DMS 273 treated with DMSO at 0.1 percent for 48 hours (cell line): ENCODE measurements around the gene GALNT5.
"Not testable (repeated sequence)": the region's sequence is repeated elsewhere in the genome, so short reads cannot be mapped to it uniquely, and the experiment has no call there.

Experiments used
- DNase-seq: peaks from one replicate; lab custom pipeline; 2025; lab: John Stamatoyannopoulos, UW

Gene GALNT5

GRCh38 chr2:157326698-157327097 lies 69.2 kb downstream of the GALNT5 start:
- DNase-seq, result no peak

GRCh38 chr2:157327200-157327599 lies 69.7 kb downstream of the GALNT5 start:
- DNase-seq, result no peak

DNA sequence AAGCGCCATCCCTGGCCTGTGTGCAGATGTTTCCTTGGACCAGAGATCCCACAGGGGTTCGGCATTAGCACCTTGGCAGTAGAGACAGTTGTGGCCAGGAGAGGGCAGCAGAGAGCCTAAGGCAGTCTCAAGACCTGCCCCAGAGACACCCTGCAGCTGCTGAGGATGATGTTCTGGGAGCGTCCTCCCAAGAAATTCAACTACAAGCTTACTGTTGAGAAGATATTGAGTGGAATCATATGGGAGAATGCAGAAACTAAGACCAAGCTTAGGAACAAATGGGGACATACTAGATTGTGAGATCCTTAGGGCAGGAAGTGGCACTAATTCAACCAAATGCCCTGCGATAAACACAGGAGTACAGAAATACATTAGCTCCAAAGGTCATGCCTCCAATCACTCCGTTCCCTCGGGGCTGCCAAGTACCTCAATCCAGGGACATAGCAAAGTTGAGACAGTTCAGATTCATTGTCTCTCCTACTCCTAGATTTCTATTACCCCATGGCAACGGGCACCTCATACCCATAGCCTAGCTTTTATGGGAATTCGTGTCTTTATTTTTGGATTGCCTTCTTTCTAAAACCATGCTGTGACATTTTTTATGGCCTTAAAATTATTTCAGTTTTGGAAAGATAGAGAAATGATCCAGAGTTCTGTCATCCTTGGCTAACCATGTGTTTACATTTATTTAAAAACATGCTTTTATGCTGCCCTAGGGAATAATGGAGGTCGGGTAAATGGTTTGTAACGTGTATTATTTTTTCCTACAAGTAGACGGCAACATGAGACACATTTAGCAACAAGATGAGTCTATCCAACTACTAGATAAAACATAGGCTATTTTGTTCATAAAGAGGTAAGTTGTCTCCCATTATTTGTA lies 70.4 kb downstream of the GALNT5 start:
- DNase-seq, result peak; percentile 44

DNA sequence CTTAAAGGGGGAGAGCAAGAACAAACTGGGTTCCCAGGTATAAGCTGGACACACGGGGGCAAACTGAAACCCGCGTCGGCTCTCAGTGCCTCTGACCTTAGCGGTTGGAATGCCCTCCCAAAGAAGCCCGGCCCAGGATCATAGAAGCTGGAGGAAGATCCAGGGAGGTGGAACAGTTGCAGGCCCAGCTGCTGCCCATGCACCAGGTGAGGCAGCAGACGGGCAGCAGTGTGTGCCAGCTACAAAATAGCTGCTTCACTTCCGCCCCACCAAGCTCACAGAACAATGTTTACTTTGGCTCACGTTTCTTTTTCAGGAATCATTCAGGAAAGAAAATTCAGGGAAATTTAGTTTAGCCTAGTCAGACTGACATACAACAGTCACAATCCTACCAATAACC lies 72.0 kb downstream of the GALNT5 start:
- peak; percentile 67 for DNase-seq

GRCh38 chr2:157333304-157334047 lies 76.0 kb downstream of the GALNT5 start:
- DNase-seq, result no peak

DNA sequence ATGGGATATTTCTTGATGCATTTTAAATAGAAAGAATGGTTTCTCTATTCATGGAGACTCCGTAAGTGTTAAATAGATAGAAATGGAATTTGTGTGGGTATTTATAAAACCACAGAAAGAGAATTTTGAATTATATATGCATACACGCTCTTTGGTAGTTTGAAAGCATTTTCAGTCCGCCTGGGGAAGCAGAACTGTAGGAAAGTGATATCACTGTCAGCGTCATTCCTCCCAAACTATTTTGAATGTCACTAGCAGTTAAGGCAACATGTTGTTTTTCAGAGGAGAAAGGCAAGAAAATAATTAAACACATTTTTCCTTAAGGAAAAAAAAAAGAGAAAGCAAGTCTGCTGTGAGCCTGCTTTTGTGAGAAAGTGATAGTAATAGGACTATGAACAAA lies 76.8 kb downstream of the GALNT5 start:
- DNase-seq, result no peak

DNA sequence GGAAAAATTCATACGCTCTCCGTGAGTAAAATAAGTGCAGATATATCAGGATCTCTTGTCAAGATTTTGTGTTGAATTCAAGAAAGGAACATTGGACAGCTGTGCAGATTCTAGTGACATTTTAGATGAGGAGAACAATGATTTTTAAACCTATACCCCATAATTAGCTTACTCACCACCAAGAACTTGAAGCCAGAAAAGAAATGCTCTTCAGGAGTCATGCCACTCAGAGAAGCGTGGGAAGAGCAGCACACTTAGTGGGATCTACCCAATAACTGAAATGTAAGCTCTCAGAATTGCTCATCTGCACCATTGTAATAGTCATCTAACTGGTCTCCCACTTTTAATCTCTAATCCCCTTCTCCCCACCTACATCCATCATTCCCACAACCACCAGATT lies 77.3 kb downstream of the GALNT5 start:
- no peak for DNase-seq

GRCh38 chr2:157336137-157337010 lies 78.9 kb downstream of the GALNT5 start:
- peak; percentile 9 for DNase-seq

DNA sequence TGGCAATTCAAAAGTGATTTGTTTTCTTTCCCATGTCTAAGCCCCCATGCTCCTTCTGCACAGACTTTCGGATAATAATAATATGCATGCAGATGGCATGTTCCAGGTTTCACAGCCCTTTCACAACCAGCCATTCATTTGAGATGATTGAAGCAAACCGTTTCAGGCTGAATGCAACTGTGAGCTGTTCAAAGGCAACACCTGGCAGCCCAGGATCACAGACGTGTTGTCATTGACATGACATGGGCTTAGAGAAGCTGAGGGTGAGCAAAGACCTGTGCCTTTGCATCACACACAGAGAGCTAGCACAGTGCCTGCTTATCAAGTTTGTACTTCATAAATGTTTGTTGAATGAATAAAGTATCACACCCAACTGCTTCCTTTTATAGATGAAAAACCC lies 80.5 kb downstream of the GALNT5 start:
- DNase-seq, result no peak

DNA sequence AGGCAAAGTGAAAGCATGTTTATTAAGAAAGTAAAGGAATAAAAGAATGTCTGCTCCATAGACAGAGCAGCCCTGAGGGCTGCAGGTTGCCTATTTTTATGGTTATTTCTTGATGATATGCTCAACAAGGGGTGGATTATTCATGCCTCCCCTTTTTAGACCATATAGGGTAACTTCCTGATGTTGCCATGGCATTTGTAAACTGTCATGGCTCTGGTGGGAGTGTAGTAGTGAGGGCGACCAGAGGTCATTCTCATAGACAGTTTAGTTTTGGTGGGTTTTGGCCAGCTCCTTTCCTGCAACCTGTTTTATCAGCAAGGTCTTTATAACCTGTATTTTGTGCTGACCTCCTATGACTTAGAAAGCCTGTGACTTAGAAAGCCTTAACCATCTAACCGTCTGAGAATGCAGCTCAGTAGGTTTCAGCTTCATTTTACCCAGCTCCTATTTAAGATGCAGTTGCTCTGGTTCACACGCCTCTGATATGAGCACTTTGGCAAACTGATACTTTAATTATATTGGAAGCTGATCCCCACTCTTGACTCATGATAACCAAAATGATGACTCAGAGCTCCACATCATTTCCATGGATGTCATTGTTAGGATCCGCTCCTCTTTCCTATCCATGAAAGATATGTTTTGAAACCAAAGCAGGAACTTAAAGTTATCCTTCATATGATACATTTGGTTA lies 82.6 kb downstream of the GALNT5 start:
- no peak for DNase-seq

- DNase-seq, result not testable (repeated sequence)
Measured at GRCh38 chr2:157341381-157341780, 83.9 kb downstream of the GALNT5 start.

- DNase-seq, result no peak
Measured at GRCh38 chr2:157345647-157346389, 88.3 kb downstream of the GALNT5 start.

DNA sequence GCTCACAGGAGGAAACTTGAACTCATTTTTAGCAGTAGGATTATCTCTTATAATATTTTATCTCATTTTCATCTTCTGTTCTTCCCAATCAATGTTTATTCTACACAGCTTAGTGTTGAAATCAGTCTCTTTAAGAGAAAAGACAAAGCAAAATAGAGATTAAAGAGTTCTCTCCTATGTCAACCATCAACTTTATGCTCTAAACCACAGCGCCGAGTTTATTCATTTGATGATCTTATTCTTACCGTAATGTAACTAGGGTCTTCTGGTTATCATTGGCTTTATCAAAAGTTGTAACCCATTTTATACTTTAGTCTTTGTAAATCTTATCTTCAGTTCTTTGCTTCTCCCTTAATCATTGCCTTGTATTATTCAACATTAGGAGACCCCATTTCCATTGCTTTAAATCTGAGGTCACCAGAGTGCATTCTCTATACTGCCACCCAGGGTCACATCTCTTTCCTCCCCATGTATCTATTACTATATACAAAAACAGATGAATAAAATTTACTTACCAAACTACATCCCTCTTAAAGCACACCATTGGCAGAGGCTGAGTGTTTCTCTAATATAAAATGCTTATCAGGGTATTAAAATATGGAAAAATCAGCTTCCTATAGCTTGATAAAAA lies 90.9 kb downstream of the GALNT5 start:
- no peak for DNase-seq

GRCh38 chr2:157349949-157350515 lies 92.5 kb downstream of the GALNT5 start:
- no peak for DNase-seq

- no peak for DNase-seq
Measured at GRCh38 chr2:157355618-157356017, 98.1 kb downstream of the GALNT5 start.

GRCh38 chr2:157359628-157360027 lies 102.1 kb downstream of the GALNT5 start:
- DNase-seq, result no peak

DNA sequence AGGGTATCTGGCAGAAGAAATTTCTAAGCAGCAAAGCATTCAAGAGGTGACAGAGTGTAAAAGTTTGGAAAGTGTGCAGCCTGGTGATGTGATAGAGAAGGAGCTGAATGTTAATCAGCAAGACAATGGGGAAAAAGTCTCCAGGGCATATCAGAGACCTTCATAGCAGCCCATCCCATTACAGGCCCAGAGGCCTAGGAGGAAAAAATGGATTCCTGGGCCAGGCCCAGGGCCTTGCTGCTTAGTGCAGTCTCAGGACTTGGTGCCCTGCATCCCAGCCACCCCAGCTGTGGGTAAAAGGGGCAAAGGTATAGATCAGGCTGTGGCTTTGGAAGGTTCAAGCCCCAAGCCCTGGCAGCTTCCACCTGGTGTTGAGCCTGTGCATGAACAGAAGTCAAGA lies 104.0 kb downstream of the GALNT5 start:
- no peak for DNase-seq

DNA sequence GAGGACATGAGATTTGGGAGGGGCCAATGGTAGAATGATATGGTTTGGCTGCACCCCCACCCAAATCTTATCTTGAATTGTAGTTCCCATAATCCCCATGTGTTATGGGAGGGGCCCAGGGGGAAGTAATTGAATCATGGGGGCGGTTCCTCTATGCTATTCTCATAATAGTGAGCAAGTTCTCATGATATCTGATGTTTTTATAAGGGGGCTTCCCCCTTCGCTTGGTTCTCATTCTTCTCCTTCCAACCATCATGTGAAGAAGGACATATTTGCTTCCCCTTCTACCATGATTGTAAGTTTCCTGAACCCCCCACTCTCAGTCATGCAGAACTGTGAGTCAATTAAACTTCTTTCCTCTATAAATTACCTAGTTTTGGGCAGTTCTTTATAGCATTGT lies 105.1 kb downstream of the GALNT5 start:
- DNase-seq, result no peak

GRCh38 chr2:157363612-157364101 lies 106.2 kb downstream of the GALNT5 start:
- no peak for DNase-seq
